ENCODE measurements around the gene TBRG4. TPM values are rescaled to one million over a fixed set of nuclear protein-coding genes. Genes with fewer than 3 reads are reported as not detected.

The TBRG4 gene
- polyA plus RNA-seq, 1 donor from 2014 or later, result 52.8 TPM

GRCh38 chr7:45088821-45089340 lies 22.6 kb downstream of the TBRG4 start, which contains the start of gene NACAD:
Gene NACAD (minus strand): TSS chr7:45088969. CDS start chr7:45088894, 75 bp downstream.
- Histone ChIP-seq H3K27me3 (ENCODE audit: insufficient read depth, low read depth, low read length) (no peaks in the 10 kb centered on the region), H3F3A (ENCODE audit: insufficient read depth, low read length, poor library complexity, severe bottlenecking) (peaks cover 9% of the 10 kb centered on the region), H3K79me2 (replicated peaks; ENCODE audit: insufficient read depth, low read length) (peaks cover 26% of the 10 kb centered on the region), H3K4me2 (ENCODE audit: low read length) (peak within 1 kb of the TSS; percentile 100), H3K27ac (ENCODE audit: low read length) (peak within 1 kb of the TSS; percentile 100), H4K20me1 (ENCODE audit: insufficient read depth) (no peaks in the 10 kb centered on the region), H2AFZ (ENCODE audit: low read depth, low read length) (peak within 1 kb of the TSS; percentile 87), H3K9ac (ENCODE audit: low read length) (peak within 1 kb of the TSS; percentile 99), H3K9me3 (ENCODE audit: low read length) (no peaks in the 10 kb centered on the region), H3K4me3 (ENCODE audit: low read length) (peak within 1 kb of the TSS; percentile 97), H3K36me3 (ENCODE audit: insufficient read depth, low read length) (no peaks in the 10 kb centered on the region), H3K9me2 (ENCODE audit: insufficient read depth, low read length) (no peaks in the 10 kb centered on the region)
- TF ChIP-seq SMC3 (conservative IDR thresholded peaks at IDR 0.05; ENCODE audit: poor library complexity) (no peak), EP300 (conservative IDR thresholded peaks at IDR 0.05; ENCODE audit: poor library complexity, severe bottlenecking) (no peak), REST (IDR thresholded peaks at IDR 0.05; ENCODE audit: borderline replicate concordance) (no peak), POLR2AphosphoS5 (IDR thresholded peaks at IDR 0.05) (peak; percentile 37), EZH2 (IDR thresholded peaks at IDR 0.05; ENCODE audit: borderline replicate concordance, insufficient read depth, low read length, poor library complexity, severe bottlenecking) (no peak), MXI1 (conservative IDR thresholded peaks at IDR 0.05; ENCODE audit: poor library complexity, severe bottlenecking) (no peak)

GRCh38 chr7:45088146-45088701 lies 23.3 kb downstream of the TBRG4 start:
- no peak overlapping the region for H2AFZ ChIP-seq (ENCODE audit: low read depth, low read length)

More at GRCh38 chr7:45088146-45088701, 23.3 kb downstream of the TBRG4 start:
- peaks cover 9% of the 10 kb centered on the region for H3F3A ChIP-seq (ENCODE audit: insufficient read depth, low read length, poor library complexity, severe bottlenecking)
- peak overlapping the region; percentile 100 for H3K27ac ChIP-seq (ENCODE audit: low read length)
- H3K9ac ChIP-seq (ENCODE audit: low read length), result peak overlapping the region; percentile 99
- no peaks in the 10 kb centered on the region for H3K36me3 ChIP-seq (ENCODE audit: insufficient read depth, low read length)
- peak overlapping the region; percentile 96 for H3K4me2 ChIP-seq (ENCODE audit: low read length)
- TF ChIP-seq CTCF (IDR thresholded peaks at IDR 0.05; ENCODE audit: poor library complexity, severe bottlenecking), result no peak
- no peak for TF ChIP-seq MXI1 (conservative IDR thresholded peaks at IDR 0.05; ENCODE audit: poor library complexity, severe bottlenecking)
- H3K9me3 ChIP-seq (ENCODE audit: low read length), result no peaks in the 10 kb centered on the region
- H3K9me2 ChIP-seq (ENCODE audit: insufficient read depth, low read length), result no peaks in the 10 kb centered on the region
- peaks cover 26% of the 10 kb centered on the region for H3K79me2 ChIP-seq (replicated peaks; ENCODE audit: insufficient read depth, low read length)
- H4K20me1 ChIP-seq (ENCODE audit: insufficient read depth), result no peaks in the 10 kb centered on the region
- peak overlapping the region; percentile 97 for H3K4me3 ChIP-seq (ENCODE audit: low read length)
- no peaks in the 10 kb centered on the region for H3K27me3 ChIP-seq (ENCODE audit: insufficient read depth, low read depth, low read length)
